Hepatocyte (in vitro differentiated cells): ENCODE results near the gene LINGO3. TPM values are rescaled to one million over a fixed set of nuclear protein-coding genes. Genes with fewer than 3 reads are reported as not detected.

Experiments
- DNase-seq: peaks from one replicate; pipeline ENCODE4 v3.0.0-alpha.2; 2016; ENCODE audit warnings: low spot score
- H2AFZ ChIP-seq: fragments of 200-600 bp; sonication (generic); 2 replicates; pipeline ENCODE4 v1.6.0; 2016; ENCODE audit warnings: antibody characterized with exemption, mild to moderate bottlenecking
- H3K27ac ChIP-seq: fragments of 200-600 bp; sonication (generic); 2 replicates; pipeline ENCODE4 v1.5.1; 2016; ENCODE audit warnings: mild to moderate bottlenecking
- H3K27me3 ChIP-seq: fragments of 200-600 bp; sonication (generic); 2 replicates; pipeline ENCODE4 v1.6.1; 2016
- H3K36me3 ChIP-seq: fragments of 200-600 bp; sonication (generic); replicated peaks from 2 replicates; pipeline ENCODE4 v1.5.1; 2016; ENCODE audit warnings: low read depth; ENCODE audit not compliant: insufficient read depth
- H3K4me1 ChIP-seq: fragments of 200-600 bp; sonication (generic); 2 replicates; pipeline ENCODE4 v1.5.1; 2016; ENCODE audit warnings: mild to moderate bottlenecking, moderate library complexity; ENCODE audit not compliant: insufficient read depth
- H3K4me2 ChIP-seq: fragments of 200-600 bp; sonication (generic); 2 replicates; pipeline ENCODE4 v1.6.0; 2016
- H3K4me3 ChIP-seq: fragments of 200-600 bp; sonication (generic); 2 replicates; pipeline ENCODE4 v1.5.1; 2016; ENCODE audit warnings: mild to moderate bottlenecking
- H3K79me2 ChIP-seq: fragments of 200-600 bp; sonication (generic); 2 replicates; pipeline ENCODE4 v1.6.0; 2017; ENCODE audit warnings: mild to moderate bottlenecking
- H3K9me2 ChIP-seq: fragments of 200-600 bp; sonication (generic); replicated peaks from 2 replicates; pipeline ENCODE4 v1.6.0; 2017; ENCODE audit warnings: mild to moderate bottlenecking; ENCODE audit not compliant: insufficient read depth
- H3K9me3 ChIP-seq: fragments of 200-600 bp; sonication (generic); 2 replicates; pipeline ENCODE4 v1.5.1; 2016; ENCODE audit warnings: low read depth, mild to moderate bottlenecking
- H4K20me1 ChIP-seq: fragments of 200-600 bp; sonication (generic); 2 replicates; pipeline ENCODE4 v1.6.0; 2016; ENCODE audit warnings: mild to moderate bottlenecking; ENCODE audit not compliant: insufficient read depth, poor library complexity, severe bottlenecking
- EZH2 ChIP-seq: fragments of 200-600 bp; sonication (generic); IDR thresholded peaks from 2 replicates; pipeline ENCODE4 v1.6.1; 2016; ENCODE audit warnings: antibody characterized with exemption, mild to moderate bottlenecking, borderline replicate concordance
- EZH2phosphoT487 ChIP-seq: fragments of 200-600 bp; sonication (generic); IDR thresholded peaks from one replicate; pipeline ENCODE4 v1.6.1; 2018; ENCODE audit warnings: antibody characterized with exemption, mild to moderate bottlenecking, low read depth, moderate library complexity; ENCODE audit not compliant: unreplicated experiment, severe bottlenecking
- WGBS: methylation state at CpG from one replicate; pipeline ENCODE4 v1.1.6; 2016; ENCODE audit warnings: low lambda C conversion rate; ENCODE audit errors: missing lambda C conversion rate; 5-methylcytosine and 5-hydroxymethylcytosine counted together
- polyA plus RNA-seq: library from polyadenylated mRNA; unstranded; fragments of >200 nt; fragmentation: Nextera tagmentation; extraction: Ambion mirVana; gene quantifications from 2 replicates; pipeline ENCODE4 v1.2.1, GENCODE V29; 2016
- total RNA-seq: library from RNA; depleted of rRNA; stranded (reverse); fragments of >200 nt; gene quantifications from 2 replicates; pipeline ENCODE4 v1.2.3, GENCODE V29; 2014
- TF ChIP-seq, protein P1 (sequence below): fragments of 200-600 bp; sonication (generic); IDR thresholded peaks from 2 replicates; pipeline ENCODE4 v1.5.1; 2016; ENCODE audit warnings: antibody characterized with exemption, mild to moderate bottlenecking; ENCODE audit not compliant: poor library complexity

LINGO3 gene
- total and polyA plus RNA-seq, 2 experiments from 2014 or later = not detected

DNA sequence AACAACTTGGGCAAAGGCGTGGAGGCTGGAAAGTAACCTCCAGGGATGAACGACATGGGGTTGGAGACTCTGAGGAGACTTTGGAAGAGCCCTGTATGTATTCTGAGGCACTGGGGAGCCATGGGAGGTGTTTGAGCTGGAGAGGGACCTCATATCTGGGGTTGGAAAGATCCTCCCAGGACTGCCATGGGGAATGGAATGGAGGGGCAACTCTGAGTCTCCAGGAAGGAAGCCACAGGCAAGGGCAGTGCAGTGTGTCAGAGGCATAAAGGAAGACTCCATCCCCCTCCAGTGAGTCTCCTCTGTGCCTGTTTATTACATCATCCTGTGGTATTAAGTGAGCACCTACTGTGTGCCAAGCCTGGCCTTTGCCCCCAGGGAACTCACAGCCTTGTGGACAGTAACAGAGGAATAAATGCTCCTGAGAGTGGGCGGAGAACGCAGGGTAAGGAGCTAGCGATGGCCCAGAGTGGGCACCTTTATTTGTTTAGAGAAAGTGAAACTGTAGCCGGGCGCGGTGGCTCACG, 33.7 kb downstream of the LINGO3 start:
- Histone ChIP-seq H3K27ac (peak overlapping the region; percentile 78), H3K4me2 (peak overlapping the region; percentile 99), H3K9me3 (no peaks in the 10 kb centered on the region), H3K27me3 (no peaks in the 10 kb centered on the region), H3K36me3 (no peaks in the 10 kb centered on the region), H2AFZ (no peak overlapping the region), H3K9me2 (no peaks in the 10 kb centered on the region), H4K20me1 (peaks cover 56% of the 10 kb centered on the region), H3K79me2 (peaks cover 55% of the 10 kb centered on the region), H3K4me1 (peaks cover 22% of the 10 kb centered on the region), H3K4me3 (no peak overlapping the region)
- DNase-seq = no peak
- 91% methylated on average over 9 of the region's 9 CpGs for WGBS
- TF ChIP-seq, protein P1, sequence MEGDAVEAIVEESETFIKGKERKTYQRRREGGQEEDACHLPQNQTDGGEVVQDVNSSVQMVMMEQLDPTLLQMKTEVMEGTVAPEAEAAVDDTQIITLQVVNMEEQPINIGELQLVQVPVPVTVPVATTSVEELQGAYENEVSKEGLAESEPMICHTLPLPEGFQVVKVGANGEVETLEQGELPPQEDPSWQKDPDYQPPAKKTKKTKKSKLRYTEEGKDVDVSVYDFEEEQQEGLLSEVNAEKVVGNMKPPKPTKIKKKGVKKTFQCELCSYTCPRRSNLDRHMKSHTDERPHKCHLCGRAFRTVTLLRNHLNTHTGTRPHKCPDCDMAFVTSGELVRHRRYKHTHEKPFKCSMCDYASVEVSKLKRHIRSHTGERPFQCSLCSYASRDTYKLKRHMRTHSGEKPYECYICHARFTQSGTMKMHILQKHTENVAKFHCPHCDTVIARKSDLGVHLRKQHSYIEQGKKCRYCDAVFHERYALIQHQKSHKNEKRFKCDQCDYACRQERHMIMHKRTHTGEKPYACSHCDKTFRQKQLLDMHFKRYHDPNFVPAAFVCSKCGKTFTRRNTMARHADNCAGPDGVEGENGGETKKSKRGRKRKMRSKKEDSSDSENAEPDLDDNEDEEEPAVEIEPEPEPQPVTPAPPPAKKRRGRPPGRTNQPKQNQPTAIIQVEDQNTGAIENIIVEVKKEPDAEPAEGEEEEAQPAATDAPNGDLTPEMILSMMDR = no peak
- TF ChIP-seq EZH2 = no peak
- no peak for TF ChIP-seq EZH2phosphoT487

DNA sequence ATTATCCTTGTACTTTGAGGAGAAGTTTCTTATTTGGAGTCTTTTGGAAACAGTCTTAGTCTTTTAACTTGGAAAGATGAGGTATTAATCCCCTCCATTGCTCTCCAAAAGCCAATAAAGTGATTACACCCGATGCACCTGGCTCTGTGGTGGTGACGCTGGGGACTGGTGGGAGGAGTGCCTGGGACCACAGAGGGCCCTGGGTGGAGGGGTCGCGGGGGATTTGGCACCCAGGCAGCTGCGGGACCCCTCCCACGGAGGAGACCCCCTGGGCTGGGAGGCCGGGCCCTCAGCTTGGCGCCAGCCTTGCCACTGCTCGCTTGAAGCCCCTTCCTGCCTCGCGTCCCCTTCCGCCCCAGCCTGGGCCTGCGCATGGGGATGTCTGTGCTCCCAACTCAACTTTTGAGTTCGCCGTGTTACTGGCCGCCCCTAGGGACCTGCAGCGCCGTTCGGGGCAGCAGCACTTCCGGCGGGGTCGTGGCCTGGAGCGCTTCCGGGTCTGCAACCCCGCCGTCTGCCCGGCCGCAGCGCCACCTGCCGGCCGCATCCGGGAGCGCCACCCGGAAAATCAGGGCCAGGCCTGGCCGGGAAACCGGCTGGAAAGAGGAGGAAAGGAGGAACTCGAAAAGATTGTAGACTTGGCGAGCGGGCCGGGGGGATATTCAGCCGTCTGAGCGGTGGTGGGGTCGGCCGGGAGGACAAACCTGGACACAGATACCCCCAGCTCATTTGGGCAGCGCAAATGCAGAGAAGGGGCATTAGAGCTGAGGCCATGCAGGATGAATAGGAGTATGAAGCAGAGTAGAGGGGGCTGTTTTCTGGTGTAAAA, 34.4 kb downstream of the LINGO3 start:
- TF ChIP-seq, protein P1 = peak; percentile 100
- no peak for TF ChIP-seq EZH2
- no peaks in the 10 kb centered on the region for H3K27me3 ChIP-seq
- H3K36me3 ChIP-seq = no peaks in the 10 kb centered on the region
- no peak overlapping the region for H2AFZ ChIP-seq
- H3K4me2 ChIP-seq = peak overlapping the region; percentile 99
- H3K4me1 ChIP-seq = peaks cover 22% of the 10 kb centered on the region
- H3K4me3 ChIP-seq = no peak overlapping the region
- H4K20me1 ChIP-seq = peaks cover 56% of the 10 kb centered on the region
- H3K9me3 ChIP-seq = no peaks in the 10 kb centered on the region
- peak overlapping the region; percentile 78 for H3K27ac ChIP-seq
- WGBS = 16% methylated on average over 45 of the region's 45 CpGs
- H3K79me2 ChIP-seq = peaks cover 55% of the 10 kb centered on the region
- peak; percentile 85 for DNase-seq
- no peaks in the 10 kb centered on the region for H3K9me2 ChIP-seq

DNA sequence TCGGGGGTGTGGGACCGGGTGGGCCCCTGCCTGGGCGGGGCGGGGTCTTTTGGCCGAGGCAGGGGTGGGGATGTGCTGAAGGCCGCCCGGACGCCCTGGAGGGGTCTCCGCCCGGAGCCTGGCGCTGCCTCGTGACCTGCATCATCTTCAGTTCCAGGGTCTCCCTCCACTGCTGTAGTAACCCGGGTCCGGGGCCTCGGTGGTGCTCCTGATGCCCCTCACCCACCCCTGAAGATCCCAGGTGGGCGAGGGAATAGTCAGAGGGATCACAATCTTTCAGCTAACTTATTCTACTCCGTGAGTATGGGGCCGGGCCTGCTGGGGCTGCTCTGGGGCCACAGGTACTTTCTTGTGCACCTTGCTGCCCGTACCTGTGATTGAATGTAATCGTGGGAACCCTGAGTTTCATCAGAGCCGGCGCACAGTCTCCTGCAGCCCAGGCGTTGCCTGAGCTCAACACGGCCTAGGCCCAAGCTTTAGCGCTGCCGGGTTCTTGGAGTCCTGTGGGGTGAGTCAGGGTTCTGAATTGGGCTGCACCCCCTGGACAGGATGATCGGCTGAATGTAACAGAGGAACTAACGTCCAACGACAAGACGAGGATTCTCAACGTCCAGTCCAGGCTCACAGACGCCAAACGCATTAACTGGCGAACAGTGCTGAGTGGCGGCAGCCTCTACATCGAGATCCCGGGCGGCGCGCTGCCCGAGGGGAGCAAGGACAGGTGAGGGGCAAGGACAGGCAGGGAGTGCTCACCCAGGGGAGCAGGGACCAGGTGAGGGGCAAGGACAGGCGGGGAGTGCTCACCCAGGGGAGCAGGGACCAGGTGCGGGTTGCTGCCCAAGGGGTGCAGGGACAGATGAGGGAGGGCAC, 36.5 kb downstream of the LINGO3 start:
- Histone ChIP-seq H3K9me3 (no peaks in the 10 kb centered on the region), H3K4me2 (peak overlapping the region; percentile 99), H3K27me3 (no peaks in the 10 kb centered on the region), H3K36me3 (no peaks in the 10 kb centered on the region), H3K27ac (peak overlapping the region; percentile 99), H3K9me2 (no peaks in the 10 kb centered on the region), H4K20me1 (peaks cover 56% of the 10 kb centered on the region), H3K4me3 (peak overlapping the region; percentile 96), H3K79me2 (peaks cover 55% of the 10 kb centered on the region), H3K4me1 (peaks cover 22% of the 10 kb centered on the region), H2AFZ (no peak overlapping the region)
- no peak for TF ChIP-seq EZH2
- TF ChIP-seq EZH2phosphoT487 = no peak
- TF ChIP-seq, protein P1 = no peak
- WGBS = 34% methylated on average over 36 of the region's 43 CpGs
- DNase-seq = peak; percentile 43
